Measurements from ENCODE around the gene FAM241A. TPM values are rescaled to one million over a fixed set of nuclear protein-coding genes. Genes with fewer than 3 reads are reported as not detected.
"Not testable (repeated sequence)": the region's sequence is repeated elsewhere in the genome, so short reads cannot be mapped to it uniquely, and the experiment has no call there.

The FAM241A gene
- total RNA-seq, 6 experiments from 2014 or later = 0.99 to 3.5 (median 2.1) TPM

- no peaks in the 10 kb centered on the region for H3K9me3 ChIP-seq
- DNase-seq = no peak
- TF ChIP-seq CTCF (IDR thresholded peaks at IDR 0.05) = no peak
- no peak for TF ChIP-seq POLR2A (IDR thresholded peaks at IDR 0.05)
- H3K4me1 ChIP-seq = peaks cover 0 to 3% (median 0%) of the 10 kb centered on the region in 4 donors
- no peak overlapping the region for H3K27ac ChIP-seq
- no peak overlapping the region for H3K4me3 ChIP-seq
- H3K27me3 ChIP-seq = no peaks in the 10 kb centered on the region
- no peaks in the 10 kb centered on the region for H3K36me3 ChIP-seq
- intact Hi-C loops (cut with DNase I) = no loop called here
- no peak for ATAC-seq
- 71% methylated on average over 1 of the region's 1 CpG for WGBS (ENCODE audit: insufficient coverage, low coverage, low lambda C conversion rate, missing lambda C conversion rate)
These were observed 53.8 kb downstream of the FAM241A start for GRCh38 chr4:112199041-112199440.

GRCh38 chr4:112201915-112202505 lies 56.8 kb downstream of the FAM241A start:
- ATAC-seq (no peak), DNase-seq (no peak)
- no peaks in the 10 kb centered on the region for H3K9me3 ChIP-seq
- 80% methylated on average over 2 of the region's 4 CpGs for WGBS (ENCODE audit: insufficient coverage, low coverage, low lambda C conversion rate, missing lambda C conversion rate)
- peaks cover 0 to 3% (median 0%) of the 10 kb centered on the region in 4 donors for H3K4me1 ChIP-seq
- H3K36me3 ChIP-seq = no peaks in the 10 kb centered on the region
- intact Hi-C loops (cut with DNase I) = no loop called here
- H3K4me3 ChIP-seq = no peak overlapping the region
- no peak overlapping the region for H3K27ac ChIP-seq
- TF ChIP-seq POLR2A (IDR thresholded peaks at IDR 0.05) (no peak), CTCF (IDR thresholded peaks at IDR 0.05) (no peak)
- no peaks in the 10 kb centered on the region for H3K27me3 ChIP-seq

- intact Hi-C loops (cut with DNase I) = no loop called here
- DNase-seq (no peak), ATAC-seq (peak in 3 of 4 donors; percentile 37 to 48 (median 42))
These were observed 58.3 kb downstream of the FAM241A start for GRCh38 chr4:112203593-112203992.

GRCh38 chr4:112206431-112206830 lies 61.2 kb downstream of the FAM241A start:
- no peak for ATAC-seq
- H3K27me3 ChIP-seq = no peaks in the 10 kb centered on the region
- H3K4me1 ChIP-seq = peaks cover 0 to 3% (median 0%) of the 10 kb centered on the region in 4 donors
- TF ChIP-seq CTCF (IDR thresholded peaks at IDR 0.05) (no peak), POLR2A (IDR thresholded peaks at IDR 0.05) (no peak)
- intact Hi-C loops (cut with DNase I) = no loop called here
- WGBS (ENCODE audit: insufficient coverage, low coverage, low lambda C conversion rate, missing lambda C conversion rate) = 50% methylated on average over 2 of the region's 2 CpGs
- H3K27ac ChIP-seq = no peak overlapping the region
- H3K9me3 ChIP-seq = no peaks in the 10 kb centered on the region
- no peaks in the 10 kb centered on the region for H3K36me3 ChIP-seq
- no peak overlapping the region for H3K4me3 ChIP-seq
- no peak for DNase-seq

More at GRCh38 chr4:112203593-112203992, 58.3 kb downstream of the FAM241A start:
- WGBS (ENCODE audit: insufficient coverage, low coverage, low lambda C conversion rate, missing lambda C conversion rate) = 25% methylated on average over 1 of the region's 1 CpG
- H3K27me3 ChIP-seq = no peaks in the 10 kb centered on the region
- no peak for TF ChIP-seq CTCF (IDR thresholded peaks at IDR 0.05)
- H3K4me3 ChIP-seq = no peak overlapping the region
- peaks cover 0 to 3% (median 0%) of the 10 kb centered on the region in 4 donors for H3K4me1 ChIP-seq
- H3K9me3 ChIP-seq = no peaks in the 10 kb centered on the region
- no peak overlapping the region for H3K27ac ChIP-seq
- H3K36me3 ChIP-seq = no peaks in the 10 kb centered on the region

- WGBS (ENCODE audit: insufficient coverage, low coverage, low lambda C conversion rate, missing lambda C conversion rate) = 62% methylated on average over 6 of the region's 7 CpGs
- DNase-seq; ATAC-seq; H3K4me1 ChIP-seq; H3K36me3 ChIP-seq; H3K9me3 ChIP-seq; H3K4me3 ChIP-seq; intact Hi-C loops (cut with DNase I); H3K27me3 ChIP-seq; H3K27ac ChIP-seq: not testable (repeated sequence)
These were observed 63.2 kb downstream of the FAM241A start for GRCh38 chr4:112208137-112209095.

All from right lobe of liver (tissue), 6 donors.